ENCODE data around the gene MBD3L5.

The MBD3L5 gene

GRCh38 chr19:6999933-7000332, 30.4 kb upstream of the MBD3L5 start:
- DNase-seq (ENCODE audit: low spot score), result no peak
- in situ Hi-C loops (cut with MboI; ENCODE audit: low pct_unique_long_range_greater_than_20kb, low sequenced_read_pairs, unreplicated experiment), result no loop called here
- no peak for TF ChIP-seq CTCF (IDR thresholded peaks at IDR 0.05; ENCODE audit: extremely low read depth, insufficient read depth, missing control alignments)

GRCh38 chr19:7000333-7000732, 30.0 kb upstream of the MBD3L5 start:
- no peak for DNase-seq (ENCODE audit: low spot score)
- in situ Hi-C loops (cut with MboI; ENCODE audit: low pct_unique_long_range_greater_than_20kb, low sequenced_read_pairs, unreplicated experiment), result no loop called here
- TF ChIP-seq CTCF (IDR thresholded peaks at IDR 0.05; ENCODE audit: extremely low read depth, insufficient read depth, missing control alignments), result no peak

- no peak for DNase-seq (ENCODE audit: low spot score)
- TF ChIP-seq CTCF (IDR thresholded peaks at IDR 0.05; ENCODE audit: extremely low read depth, insufficient read depth, missing control alignments), result no peak
- in situ Hi-C loops (cut with MboI; ENCODE audit: low pct_unique_long_range_greater_than_20kb, low sequenced_read_pairs, unreplicated experiment), result no loop called here
Observed at GRCh38 chr19:7000816-7001215, 29.6 kb upstream of the MBD3L5 start.

- peak; percentile 38 for DNase-seq (ENCODE audit: low spot score)
- peak; percentile 50 for TF ChIP-seq CTCF (IDR thresholded peaks at IDR 0.05; ENCODE audit: extremely low read depth, insufficient read depth, missing control alignments)
- in situ Hi-C loops (cut with MboI; ENCODE audit: low pct_unique_long_range_greater_than_20kb, low sequenced_read_pairs, unreplicated experiment), result no loop called here
Observed at GRCh38 chr19:7004313-7004931, 26.0 kb upstream of the MBD3L5 start.

- no peak for DNase-seq (ENCODE audit: low spot score)
- no peak for TF ChIP-seq CTCF (IDR thresholded peaks at IDR 0.05; ENCODE audit: extremely low read depth, insufficient read depth, missing control alignments)
- in situ Hi-C loops (cut with MboI; ENCODE audit: low pct_unique_long_range_greater_than_20kb, low sequenced_read_pairs, unreplicated experiment), result no loop called here
Observed at GRCh38 chr19:7006135-7006704, 24.2 kb upstream of the MBD3L5 start.

GRCh38 chr19:7007859-7008258, 22.5 kb upstream of the MBD3L5 start:
- in situ Hi-C loops (cut with MboI; ENCODE audit: low pct_unique_long_range_greater_than_20kb, low sequenced_read_pairs, unreplicated experiment), result no loop called here
- TF ChIP-seq CTCF (IDR thresholded peaks at IDR 0.05; ENCODE audit: extremely low read depth, insufficient read depth, missing control alignments), result no peak
- DNase-seq (ENCODE audit: low spot score), result no peak
